IMR-90 (cell line): ENCODE data around the gene DHRSX. TPM values are rescaled to one million over a fixed set of nuclear protein-coding genes. Genes with fewer than 3 reads are reported as not detected.

Source experiments
- ATAC-seq: fragments of 200-7000 bp; cut with Tn5 transposase; 2 replicates; pipeline ENCODE4 v1.9.1; 2020; ENCODE audit warnings: low read depth, mild to moderate bottlenecking, moderate library complexity
- BruUV-seq: library from RNA; stranded (reverse); fragments of 400-500 nt; replicated peaks from 2 replicates; lab custom pipeline; 2021; lab: Mats Ljungman, UMichigan
- CTCF ChIA-PET: fragments of 300-600 bp; formaldehyde crosslinking; extraction: SDS; loops from one replicate; lab custom pipeline; 2021; ENCODE audit warnings: antibody characterized with exemption; lab: Yijun Ruan, JAX
- POLR2A ChIA-PET: fragments of 300-600 bp; sonication (Branson Sonifier 250); formaldehyde crosslinking; loops from one replicate; lab custom pipeline; 2022; ENCODE audit warnings: antibody characterized with exemption; ENCODE audit not compliant: unreplicated experiment; lab: Charles Lee
- DNase-seq: peaks from one replicate; pipeline ENCODE4 v3.0.0; 2013
- H2AFZ ChIP-seq: replicated peaks from 2 replicates; pipeline ENCODE3; 2013; ENCODE audit warnings: low read length, mild to moderate bottlenecking; ENCODE audit not compliant: poor library complexity
- H2AK5ac ChIP-seq: 2 replicates; pipeline ENCODE4 v1.6.1; 2013; ENCODE audit warnings: low read depth, low read length, inconsistent platforms
- H2AK9ac ChIP-seq: replicated peaks from 2 replicates; pipeline ENCODE3; 2013; ENCODE audit warnings: mild to moderate bottlenecking, low read depth, low read length, moderate library complexity; ENCODE audit not compliant: poor library complexity
- H2BK120ac ChIP-seq: 2 replicates; pipeline ENCODE4 v1.6.1; 2013; ENCODE audit warnings: low read depth, low read length, inconsistent platforms
- H2BK15ac ChIP-seq: 3 replicates; pipeline ENCODE4 v1.6.1; 2013; ENCODE audit warnings: low read depth, low read length, inconsistent platforms
- H2BK20ac ChIP-seq: 2 replicates; pipeline ENCODE4 v1.6.1; 2013; ENCODE audit warnings: low read depth, mild to moderate bottlenecking, inconsistent platforms, low read length, moderate library complexity
- H2BK5ac ChIP-seq: 2 replicates; pipeline ENCODE4 v1.6.1; 2013; ENCODE audit warnings: mild to moderate bottlenecking, low read depth, low read length, inconsistent platforms; ENCODE audit not compliant: poor library complexity, severe bottlenecking
- H3K14ac ChIP-seq: replicated peaks from 2 replicates; pipeline ENCODE4 v1.6.1; 2013; ENCODE audit warnings: low read depth, low read length, inconsistent platforms
- H3K18ac ChIP-seq: 2 replicates; pipeline ENCODE4 v1.6.1; 2013; ENCODE audit warnings: low read depth, low read length, control low read depth
- H3K23ac ChIP-seq: 2 replicates; pipeline ENCODE4 v1.6.1; 2013; ENCODE audit warnings: low read depth, low read length, inconsistent platforms
- H3K27ac ChIP-seq: 2 replicates; pipeline ENCODE4 v1.5.1; 2013; ENCODE audit warnings: mild to moderate bottlenecking, control low read depth, low read length; ENCODE audit not compliant: insufficient read depth
- H3K27me3 ChIP-seq: 2 replicates; pipeline ENCODE4 v1.6.1; 2013; ENCODE audit warnings: low read length; ENCODE audit not compliant: control insufficient read depth, insufficient read depth
- H3K36me3 ChIP-seq: 2 replicates; pipeline ENCODE4 v1.6.1; 2013; ENCODE audit warnings: low read length, mixed read lengths; ENCODE audit not compliant: control insufficient read depth, insufficient read depth
- H3K4ac ChIP-seq: 2 replicates; pipeline ENCODE4 v1.6.1; 2013; ENCODE audit warnings: low read depth, low read length, inconsistent platforms
- H3K4me1 ChIP-seq: 2 replicates; pipeline ENCODE4 v1.6.1; 2013; ENCODE audit warnings: low read length, mixed read lengths; ENCODE audit not compliant: control insufficient read depth, insufficient read depth
- H3K4me2 ChIP-seq: 2 replicates; pipeline ENCODE4 v1.6.1; 2013; ENCODE audit warnings: low read depth, mild to moderate bottlenecking, control low read depth, low read length, moderate library complexity
- H3K4me3 ChIP-seq: 2 replicates; pipeline ENCODE4 v1.5.1; 2013; ENCODE audit warnings: low read depth, mild to moderate bottlenecking, control low read depth, low read length, moderate library complexity; ENCODE audit not compliant: insufficient read depth
- H3K56ac ChIP-seq: 2 replicates; pipeline ENCODE4 v1.6.1; 2013; ENCODE audit warnings: low read length, inconsistent platforms; ENCODE audit not compliant: insufficient read depth; ENCODE audit errors: extremely low read depth
- H3K79me1 ChIP-seq, 2 experiments: 2 replicates each; pipeline ENCODE4 v1.6.1; 2013; ENCODE audit warnings: low read length in 2 of 2, inconsistent platforms in 1 of 2, low read depth in 1 of 2
- H3K9ac ChIP-seq: 2 replicates; pipeline ENCODE4 v1.6.1; 2013; ENCODE audit warnings: low read depth, low read length, control low read depth
- H3K9me1 ChIP-seq: 2 replicates; pipeline ENCODE4 v1.6.1; 2013; ENCODE audit warnings: low read length, inconsistent platforms; ENCODE audit not compliant: insufficient read depth
- H3K9me3 ChIP-seq: 2 replicates; pipeline ENCODE4 v1.6.1; 2013; ENCODE audit warnings: low read length; ENCODE audit not compliant: control insufficient read depth, insufficient read depth
- H4K20me1 ChIP-seq: 2 replicates; pipeline ENCODE4 v1.6.1; 2013; ENCODE audit warnings: low read length, inconsistent platforms; ENCODE audit not compliant: insufficient read depth
- H4K5ac ChIP-seq: 2 replicates; pipeline ENCODE4 v1.6.1; 2013; ENCODE audit warnings: mild to moderate bottlenecking, low read depth, low read length, control low read depth
- H4K8ac ChIP-seq, 2 experiments: 2 replicates each; pipeline ENCODE4 v1.6.1; 2013; ENCODE audit warnings: low read depth in 2 of 2, low read length in 2 of 2, control low read depth in 1 of 2, inconsistent platforms in 1 of 2
- H4K91ac ChIP-seq: 2 replicates; pipeline ENCODE4 v1.6.1; 2013; ENCODE audit warnings: low read depth, low read length, inconsistent platforms; ENCODE audit not compliant: insufficient read depth
- BHLHE40 ChIP-seq: fragments of 150-350 bp; IDR thresholded peaks from 2 replicates; pipeline ENCODE4 v1.6.1; 2016; ENCODE audit warnings: mild to moderate bottlenecking, low read depth, low read length
- CEBPB ChIP-seq: IDR thresholded peaks from 2 replicates; pipeline ENCODE4 v1.6.1; 2012; ENCODE audit warnings: low read depth, low read length, improper control_type of control experiment
- CHD1 ChIP-seq: IDR thresholded peaks from 2 replicates; pipeline ENCODE4 v1.6.1; 2012; ENCODE audit warnings: low read depth, low read length, improper control_type of control experiment
- CTCF ChIP-seq: conservative IDR thresholded peaks from 2 replicates; pipeline ENCODE4 v1.5.1; 2012; ENCODE audit warnings: mild to moderate bottlenecking, low read depth, low read length, improper control_type of control experiment
- ELK1 ChIP-seq: fragments of 150-350 bp; IDR thresholded peaks from 2 replicates; pipeline ENCODE4 v1.6.1; 2016; ENCODE audit warnings: low read depth, mild to moderate bottlenecking, low read length, moderate library complexity, borderline replicate concordance
- FOS ChIP-seq: fragments of 150-350 bp; IDR thresholded peaks from 2 replicates; pipeline ENCODE4 v1.6.1; 2016; ENCODE audit warnings: low read depth, low read length
- MAFK ChIP-seq: IDR thresholded peaks from 2 replicates; pipeline ENCODE4 v1.6.1; 2012; ENCODE audit warnings: low read depth, low read length, improper control_type of control experiment
- MAZ ChIP-seq: IDR thresholded peaks from 2 replicates; pipeline ENCODE4 v1.6.1; 2012; ENCODE audit warnings: low read depth, mild to moderate bottlenecking, low read length, improper control_type of control experiment, moderate library complexity, borderline replicate concordance
- MXI1 ChIP-seq: IDR thresholded peaks from 2 replicates; pipeline ENCODE4 v1.6.1; 2012; ENCODE audit warnings: low read depth, mild to moderate bottlenecking, low read length, moderate library complexity, borderline replicate concordance
- NFE2L2 ChIP-seq: fragments of 150-350 bp; IDR thresholded peaks from 2 replicates; pipeline ENCODE4 v1.6.1; 2016; ENCODE audit warnings: low read depth, mild to moderate bottlenecking, low read length
- POLR2A ChIP-seq: IDR thresholded peaks from 2 replicates; pipeline ENCODE4 v1.6.1; 2012; ENCODE audit warnings: mild to moderate bottlenecking, low read depth, low read length
- RAD21 ChIP-seq: IDR thresholded peaks from 2 replicates; pipeline ENCODE4 v1.6.1; 2012; ENCODE audit warnings: low read length, improper control_type of control experiment
- RCOR1 ChIP-seq: IDR thresholded peaks from 2 replicates; pipeline ENCODE4 v1.6.1; 2012; ENCODE audit warnings: mild to moderate bottlenecking, low read length, improper control_type of control experiment; ENCODE audit not compliant: insufficient replicate concordance
- RFX5 ChIP-seq: IDR thresholded peaks from 2 replicates; pipeline ENCODE4 v1.8.0; 2012; ENCODE audit warnings: low read depth, mild to moderate bottlenecking, low read length, moderate library complexity
- SMC3 ChIP-seq: fragments of 150-350 bp; IDR thresholded peaks from 2 replicates; pipeline ENCODE4 v1.6.1; 2016; ENCODE audit warnings: low read depth, mild to moderate bottlenecking, antibody characterized with exemption, low read length, moderate library complexity
- USF2 ChIP-seq: fragments of 150-350 bp; IDR thresholded peaks from 2 replicates; pipeline ENCODE4 v1.6.1; 2017; ENCODE audit warnings: mild to moderate bottlenecking, antibody characterized with exemption, low read length, low read depth
- WGBS, 2 experiments: methylation state at CpG; one replicate each; pipeline versions ENCODE4 v1.1.5 to v1.1.7; 2013; ENCODE audit warnings: missing lambda C conversion rate in 2 of 2; ENCODE audit not compliant: insufficient read length in 1 of 2; ENCODE audit errors: extremely low coverage in 2 of 2; 5-methylcytosine and 5-hydroxymethylcytosine counted together
- dilution Hi-C: fragments of 300-500 bp; cut with HindIII; formaldehyde crosslinking; loops from one replicate; pipeline ENCODE4 v1.14.3; 2018; ENCODE audit warnings: low sequenced_read_pairs; ENCODE audit not compliant: unreplicated experiment
- in situ Hi-C: fragments of 300-500 bp; cut with MboI; formaldehyde crosslinking; loops from 3 replicates; pipeline ENCODE4 v1.14.3; 2019; ENCODE audit warnings: low sequenced_read_pairs, inconsistent platforms, mixed read lengths
- intact Hi-C: fragments of 100-400 bp; cut with micrococcal nuclease; formaldehyde crosslinking; loops from 2 replicates; pipeline ENCODE4 v1.10.0; 2022
- polyA plus RNA-seq, 3 experiments: library from polyadenylated mRNA; depleted of rRNA; stranded (reverse); fragments of >200 nt; gene quantifications; 2 replicates each; pipeline ENCODE4 v1.2.3, GENCODE V29; 2012; ENCODE audit warnings: low replicate concordance in 1 of 3
- total RNA-seq: library from RNA; depleted of rRNA; stranded (reverse); fragments of >200 nt; gene quantifications from 2 replicates; pipeline ENCODE4 v1.2.3, GENCODE V29; 2012

The DHRSX gene
- total and polyA plus RNA-seq, 2 of the 4 experiments (the other 2 are of a cell fraction), result 26.2 to 38.0 TPM

GRCh38 chrX:2501559-2502102 is 855 bp upstream of the DHRSX start:
- Histone ChIP-seq H2AK5ac (0 out of 2 replicates have a peak overlapping the region, but pooled peaks have one; percentile 50), H3K9me3 (no peaks in the 10 kb centered on the region), H2AK9ac (no peak overlapping the region), H3K9ac (no peak overlapping the region), H3K79me1 (peaks cover 5 to 22% of the 10 kb centered on the region in 2 experiments; a peak in 2 of 4 replicates), H4K5ac (no peak overlapping the region; the same call in 1 of the 2 replicates), H3K4ac (no peak overlapping the region), H3K27ac (no peak overlapping the region), H3K36me3 (peaks cover 2% of the 10 kb centered on the region), H3K56ac (no peak overlapping the region), H2BK120ac (no peak overlapping the region), H3K4me1 (peaks cover 12% of the 10 kb centered on the region), H3K27me3 (no peaks in the 10 kb centered on the region), H2AFZ (no peak overlapping the region), H3K4me2 (no peak overlapping the region), H2BK5ac (no peak overlapping the region), H2BK20ac (no peak overlapping the region), H3K23ac (no peak overlapping the region), H3K9me1 (peaks cover 3% of the 10 kb centered on the region; the same call in 1 of the 2 replicates), H3K18ac (no peak overlapping the region), H4K20me1 (peaks cover 20% of the 10 kb centered on the region; the same call in 1 of the 2 replicates), H4K8ac (peak overlapping the region in 1 of 2 experiments; percentile 63; a peak in 1 of 4 replicates), H3K14ac (no peak overlapping the region), H3K4me3 (no peak overlapping the region), H4K91ac (no peak overlapping the region), H2BK15ac (no peak overlapping the region)
- CTCF ChIA-PET, result no interaction called here
- TF ChIP-seq CHD1 (no peak), NFE2L2 (no peak), MAFK (no peak), RFX5 (no peak), POLR2A (no peak), CTCF (no peak), BHLHE40 (no peak), RAD21 (no peak), USF2 (no peak), SMC3 (no peak), MXI1 (no peak), CEBPB (no peak), ELK1 (no peak), MAZ (no peak), RCOR1 (no peak), FOS (no peak)
- intact Hi-C loops, result no loop called here
- ATAC-seq (no peak), DNase-seq (no peak)
- dilution Hi-C loops, result no loop called here
- POLR2A ChIA-PET, result no interaction called here
- in situ Hi-C loops, result no loop called here
- WGBS, 2 experiments, result no CpG with 5 or more reads among the region's 5 CpGs
- BruUV-seq, result no TSS peak
